Measurements from ENCODE around the gene HIF3A.

DNA sequence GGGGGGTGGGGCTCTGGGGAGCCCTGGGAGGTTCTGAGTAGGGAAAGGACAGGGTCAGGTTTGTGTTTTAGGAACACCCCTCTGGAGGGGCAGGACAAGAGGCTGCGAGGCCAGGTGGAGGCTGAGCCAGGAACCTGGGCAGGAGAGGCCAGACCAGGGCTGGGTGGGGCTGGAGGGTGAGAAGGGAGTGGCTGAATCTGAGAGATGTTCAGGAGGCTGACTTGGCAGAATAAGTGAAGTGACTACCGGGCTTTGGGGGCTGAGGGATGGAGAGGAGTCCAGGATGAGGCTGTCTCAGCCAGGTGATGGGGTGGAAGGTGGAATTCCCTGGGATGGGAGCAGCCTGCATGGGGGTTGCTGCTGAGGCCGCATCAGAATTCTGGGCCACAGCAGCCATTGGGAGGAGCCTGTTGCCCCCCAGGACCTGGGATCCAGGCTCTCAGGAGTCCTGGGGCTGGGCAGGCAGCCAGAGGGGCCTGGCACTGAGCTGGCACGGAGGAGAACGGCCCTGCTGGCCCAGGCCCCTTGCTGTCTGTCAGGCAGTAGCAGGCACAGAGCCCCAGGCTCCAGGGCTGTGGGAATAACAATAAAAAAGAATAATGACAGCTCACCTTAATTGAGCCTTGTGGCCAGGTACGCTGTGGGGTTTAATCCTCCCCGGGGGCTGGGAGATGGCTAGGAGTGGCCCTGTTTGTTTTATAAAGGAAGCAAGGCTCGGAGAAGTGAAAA is 53.4 kb downstream of the HIF3A start:
- TF ChIP-seq EZH2phosphoT487 (IDR thresholded peaks at IDR 0.05; ENCODE audit: borderline replicate concordance, low read length): no peak
- TF ChIP-seq, protein P1, sequence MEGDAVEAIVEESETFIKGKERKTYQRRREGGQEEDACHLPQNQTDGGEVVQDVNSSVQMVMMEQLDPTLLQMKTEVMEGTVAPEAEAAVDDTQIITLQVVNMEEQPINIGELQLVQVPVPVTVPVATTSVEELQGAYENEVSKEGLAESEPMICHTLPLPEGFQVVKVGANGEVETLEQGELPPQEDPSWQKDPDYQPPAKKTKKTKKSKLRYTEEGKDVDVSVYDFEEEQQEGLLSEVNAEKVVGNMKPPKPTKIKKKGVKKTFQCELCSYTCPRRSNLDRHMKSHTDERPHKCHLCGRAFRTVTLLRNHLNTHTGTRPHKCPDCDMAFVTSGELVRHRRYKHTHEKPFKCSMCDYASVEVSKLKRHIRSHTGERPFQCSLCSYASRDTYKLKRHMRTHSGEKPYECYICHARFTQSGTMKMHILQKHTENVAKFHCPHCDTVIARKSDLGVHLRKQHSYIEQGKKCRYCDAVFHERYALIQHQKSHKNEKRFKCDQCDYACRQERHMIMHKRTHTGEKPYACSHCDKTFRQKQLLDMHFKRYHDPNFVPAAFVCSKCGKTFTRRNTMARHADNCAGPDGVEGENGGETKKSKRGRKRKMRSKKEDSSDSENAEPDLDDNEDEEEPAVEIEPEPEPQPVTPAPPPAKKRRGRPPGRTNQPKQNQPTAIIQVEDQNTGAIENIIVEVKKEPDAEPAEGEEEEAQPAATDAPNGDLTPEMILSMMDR (conservative IDR thresholded peaks at IDR 0.05; ENCODE audit: low read depth, low read length): no peak
- TF ChIP-seq EZH2 (IDR thresholded peaks at IDR 0.05; ENCODE audit: low read length, unreplicated experiment): no peak
